ENCODE measurements around the gene UMODL1. TPM values are rescaled to one million over a fixed set of nuclear protein-coding genes. Genes with fewer than 3 reads are reported as not detected.
A peak's percentile ranks its signal among the peaks of the same experiment; 100 is the strongest.

UMODL1 gene
- total and polyA plus RNA-seq, 8 donors, result 0.10 to 0.69 (median 0.48) TPM; not detected in 1

- H3K36me3 ChIP-seq, result no peaks in the 10 kb centered on the region
- no peak overlapping the region for H3K27ac ChIP-seq
- H3K27me3 ChIP-seq, result no peaks in the 10 kb centered on the region
- TF ChIP-seq CTCF (IDR thresholded peaks at IDR 0.05), result no peak
- no peaks in the 10 kb centered on the region for H3K9me3 ChIP-seq
- intact Hi-C loops (cut with DNase I), result no loop called here
- ATAC-seq (no peak), DNase-seq (no peak)
- peaks cover 5 to 18% of the 10 kb centered on the region in 2 donors for H3K4me1 ChIP-seq
- no peak overlapping the region for H3K4me3 ChIP-seq
Measured at GRCh38 chr21:42183374-42184266, 112.5 kb downstream of the UMODL1 start.

GRCh38 chr21:42186591-42186990 is 115.5 kb downstream of the UMODL1 start:
- H3K27ac ChIP-seq, result peak overlapping the region in 1 of 2 donors; percentile 93
- ATAC-seq (no peak), DNase-seq (no peak)
- no peak for TF ChIP-seq CTCF (IDR thresholded peaks at IDR 0.05)
- no peaks in the 10 kb centered on the region for H3K36me3 ChIP-seq
- intact Hi-C loops (cut with DNase I), result no loop called here
- H3K4me3 ChIP-seq, result no peak overlapping the region
- no peaks in the 10 kb centered on the region for H3K9me3 ChIP-seq
- H3K4me1 ChIP-seq, result peaks cover 9 to 41% of the 10 kb centered on the region in 2 donors
- H3K27me3 ChIP-seq, result no peaks in the 10 kb centered on the region

GRCh38 chr21:42187976-42188653 is 117.0 kb downstream of the UMODL1 start:
- Histone ChIP-seq H3K9me3 (no peaks in the 10 kb centered on the region), H3K4me3 (no peak overlapping the region), H3K27ac (peak overlapping the region; percentile 71 to 93), H3K36me3 (no peaks in the 10 kb centered on the region), H3K27me3 (no peaks in the 10 kb centered on the region), H3K4me1 (peaks cover 9 to 52% of the 10 kb centered on the region in 2 donors)
- DNase-seq (peak in 1 of 4 donors; percentile 69), ATAC-seq (peak; percentile 84)
- no peak for TF ChIP-seq CTCF (IDR thresholded peaks at IDR 0.05)
- intact Hi-C loops (cut with DNase I), result no loop called here

- H3K27me3 ChIP-seq, result no peaks in the 10 kb centered on the region
- DNase-seq, result no peak
- intact Hi-C loops (cut with DNase I), result no loop called here
- H3K4me3 ChIP-seq, result no peak overlapping the region
- H3K27ac ChIP-seq, result peak overlapping the region; percentile 71 to 93
- H3K36me3 ChIP-seq, result no peaks in the 10 kb centered on the region
- TF ChIP-seq CTCF (IDR thresholded peaks at IDR 0.05), result no peak
- H3K4me1 ChIP-seq, result peaks cover 9 to 52% of the 10 kb centered on the region in 2 donors
- no peaks in the 10 kb centered on the region for H3K9me3 ChIP-seq
- ATAC-seq, result no peak
Measured at GRCh38 chr21:42188663-42189062, 117.5 kb downstream of the UMODL1 start.

- H3K27ac ChIP-seq, result peak overlapping the region in 1 of 2 donors; percentile 2
- H3K4me3 ChIP-seq, result no peak overlapping the region
- intact Hi-C loops (cut with DNase I), result no loop called here
- no peak for ATAC-seq
- TF ChIP-seq CTCF (IDR thresholded peaks at IDR 0.05), result no peak
- H3K9me3 ChIP-seq, result no peaks in the 10 kb centered on the region
- H3K4me1 ChIP-seq, result peaks cover 9 to 56% of the 10 kb centered on the region in 2 donors
- no peaks in the 10 kb centered on the region for H3K27me3 ChIP-seq
- H3K36me3 ChIP-seq, result no peaks in the 10 kb centered on the region
- no peak for DNase-seq
Measured at GRCh38 chr21:42189431-42189830, 118.3 kb downstream of the UMODL1 start.
